Measurements from ENCODE around the gene DLG2.
"Not testable (repeated sequence)": the region's sequence is repeated elsewhere in the genome, so short reads cannot be mapped to it uniquely, and the experiment has no call there.

Gene DLG2

GRCh38 chr11:85263328-85263727 is 363.8 kb downstream of the DLG2 start:
- no peak overlapping the region for H3K4me3 ChIP-seq (ENCODE audit: low read depth, low read length)
- TF ChIP-seq CTCF (IDR thresholded peaks at IDR 0.05; ENCODE audit: low read depth, low read length), result no peak

- H3K4me3 ChIP-seq (ENCODE audit: low read depth, low read length), result no peak overlapping the region
- TF ChIP-seq CTCF (IDR thresholded peaks at IDR 0.05; ENCODE audit: low read depth, low read length), result no peak
These were observed 369.3 kb downstream of the DLG2 start for GRCh38 chr11:85257837-85258236.

- no peak for TF ChIP-seq CTCF (IDR thresholded peaks at IDR 0.05; ENCODE audit: low read depth, low read length)
- no peak overlapping the region for H3K4me3 ChIP-seq (ENCODE audit: low read depth, low read length)
These were observed 370.7 kb downstream of the DLG2 start for GRCh38 chr11:85256433-85256832.

GRCh38 chr11:85249482-85249881 is 377.7 kb downstream of the DLG2 start:
- no peak for TF ChIP-seq CTCF (IDR thresholded peaks at IDR 0.05; ENCODE audit: low read depth, low read length)
- H3K4me3 ChIP-seq (ENCODE audit: low read depth, low read length), result no peak overlapping the region

- no peak overlapping the region for H3K4me3 ChIP-seq (ENCODE audit: low read depth, low read length)
- TF ChIP-seq CTCF (IDR thresholded peaks at IDR 0.05; ENCODE audit: low read depth, low read length), result no peak
These were observed 379.3 kb downstream of the DLG2 start for GRCh38 chr11:85247797-85248196.

- TF ChIP-seq CTCF (IDR thresholded peaks at IDR 0.05; ENCODE audit: low read depth, low read length), result no peak
- H3K4me3 ChIP-seq (ENCODE audit: low read depth, low read length), result no peak overlapping the region
These were observed 388.2 kb downstream of the DLG2 start for GRCh38 chr11:85238906-85239305.

- not testable (repeated sequence) for H3K4me3 ChIP-seq (ENCODE audit: low read depth, low read length)
These were observed 389.1 kb downstream of the DLG2 start for GRCh38 chr11:85238038-85238437.

GRCh38 chr11:85236211-85236610 is 390.9 kb downstream of the DLG2 start:
- no peak overlapping the region for H3K4me3 ChIP-seq (ENCODE audit: low read depth, low read length)
- no peak for TF ChIP-seq CTCF (IDR thresholded peaks at IDR 0.05; ENCODE audit: low read depth, low read length)

All from WI38 (cell line).